Right ventricle myocardium superior (tissue), 1 donor: ENCODE measurements around the gene PPIB. TPM values are rescaled to one million over a fixed set of nuclear protein-coding genes. Genes with fewer than 3 reads are reported as not detected.
A peak's percentile ranks its signal among the peaks of the same experiment; 100 is the strongest.
"Not testable (repeated sequence)": the region's sequence is repeated elsewhere in the genome, so short reads cannot be mapped to it uniquely, and the experiment has no call there.

Source experiments
- ATAC-seq: fragments of 200-7000 bp; cut with Tn5 transposase; one replicate; pipeline ENCODE4 v1.9.1; 2020; ENCODE audit warnings: mild to moderate bottlenecking; ENCODE audit not compliant: poor library complexity
- DNase-seq: peaks from one replicate; pipeline ENCODE4 v3.0.0-alpha.2; 2020
- intact Hi-C: fragments of 100-400 bp; cut with DNase I; formaldehyde crosslinking; loops from one replicate; pipeline ENCODE4 v1.11.2; 2022
- total RNA-seq: library from RNA; stranded (reverse); fragmentation: NEBNext Ultra II Directional; extraction: Animal tissue kit (Norgen Biotek cat#: 25700); gene quantifications from one replicate; pipeline ENCODE4 v1.2.1, GENCODE V29; 2021
- donor health status: DM: no; HTN: yes; CAD: no; lungs with severe emphysema.

Gene PPIB
- total RNA-seq, 1 donor from 2014 or later, result 94.9 TPM

- ATAC-seq, intact Hi-C loops: not testable (repeated sequence)
Measured at GRCh38 chr15:64120322-64120721, 42.5 kb downstream of the PPIB start.

GRCh38 chr15:64117759-64118487 is 44.9 kb downstream of the PPIB start:
- ATAC-seq, result no peak
- intact Hi-C loops, result no loop called here
- no peak for DNase-seq

More at GRCh38 chr15:64120322-64120721, 42.5 kb downstream of the PPIB start:
- DNase-seq, result not testable (repeated sequence)

- ATAC-seq (no peak), DNase-seq (no peak)
- intact Hi-C loops, result no loop called here
Measured at GRCh38 chr15:64112904-64113303, 49.9 kb downstream of the PPIB start.

- ATAC-seq, result peak; percentile 32
- intact Hi-C loops, result no loop called here
- DNase-seq, result no peak
Measured at GRCh38 chr15:64112073-64112772, 50.6 kb downstream of the PPIB start.

- no peak for ATAC-seq
- no peak for DNase-seq
Measured at GRCh38 chr15:64111679-64112050, 51.2 kb downstream of the PPIB start.

GRCh38 chr15:64110950-64111678 is 51.7 kb downstream of the PPIB start:
- intact Hi-C loops, result no loop called here
- ATAC-seq (no peak), DNase-seq (no peak)

More at GRCh38 chr15:64111679-64112050, 51.2 kb downstream of the PPIB start:
- intact Hi-C loops, result no loop called here

- peak; percentile 46 for ATAC-seq
- intact Hi-C loops, DNase-seq: not testable (repeated sequence)
Measured at GRCh38 chr15:64110108-64110701, 52.6 kb downstream of the PPIB start.

- intact Hi-C loops, result no loop called here
- DNase-seq, result no peak
- ATAC-seq, result no peak
Measured at GRCh38 chr15:64107337-64107736, 55.5 kb downstream of the PPIB start.

Other genes starting within 250 kb of the PPIB start
- 48.2 TPM for gene DAPK2, start 116.5 kb downstream of the PPIB start, total RNA-seq
- gene CIAO2A, start 69.2 kb downstream of the PPIB start, total RNA-seq, result 57.9 TPM
- 86.3 TPM for gene SNX1, start 67.0 kb downstream of the PPIB start, total RNA-seq
- 4.2 TPM for gene SNX22, start 11.3 kb downstream of the PPIB start, total RNA-seq
- 6.0 TPM for gene CSNK1G1, start 193.2 kb upstream of the PPIB start, total RNA-seq
- 0.59 TPM for gene PCLAF, start 218.4 kb upstream of the PPIB start, total RNA-seq
- gene TRIP4, start 224.8 kb upstream of the PPIB start, total RNA-seq, result 13.1 TPM